ENCODE data around the gene TSEN54. TPM values are rescaled to one million over a fixed set of nuclear protein-coding genes. Genes with fewer than 3 reads are reported as not detected.

Gene TSEN54
- total RNA-seq, 1 experiment from 2014 or later = 44.5 TPM

- Histone ChIP-seq H3K14ac (ENCODE audit: insufficient read depth, low read length) (no peak overlapping the region), H4K20me1 (ENCODE audit: control insufficient read depth, insufficient read depth, insufficient read length) (no peaks in the 10 kb centered on the region), H3K27me3 (ENCODE audit: insufficient read depth, low read length) (no peaks in the 10 kb centered on the region), H2BK12ac (ENCODE audit: insufficient read length, low read depth, low read length) (no peak overlapping the region), H3K27ac (ENCODE audit: insufficient read length, low read depth, low read length) (no peak overlapping the region), H3K79me2 (ENCODE audit: insufficient read depth, low read length) (no peaks in the 10 kb centered on the region), H3K9me3 (ENCODE audit: control insufficient read depth, low read depth, low read length) (no peaks in the 10 kb centered on the region), H2BK15ac (ENCODE audit: low read depth, low read length) (no peak overlapping the region), H3K56ac (ENCODE audit: insufficient read length, low read depth, low read length) (no peak overlapping the region), H3K4me1 (ENCODE audit: insufficient read depth, low read length) (no peaks in the 10 kb centered on the region), H3K23me2 (ENCODE audit: insufficient read length, low read depth, low read length, poor library complexity, severe bottlenecking) (peaks cover 14% of the 10 kb centered on the region), H3K4me2 (ENCODE audit: insufficient read depth, insufficient read length, low read length) (no peak overlapping the region), H3K23ac (ENCODE audit: insufficient read length, low read depth, low read length) (no peak overlapping the region), H4K91ac (ENCODE audit: insufficient read length, low read depth, low read length) (no peak overlapping the region), H4K5ac (ENCODE audit: insufficient read length, low read depth, low read length) (no peak overlapping the region), H4K8ac (replicated peaks; ENCODE audit: insufficient read length, low read depth, low read length) (no peak overlapping the region), H3K9ac (ENCODE audit: extremely low read depth, insufficient read length, low read length) (no peak overlapping the region), H2BK5ac (ENCODE audit: insufficient read length, low read length) (no peak overlapping the region), H2AFZ (ENCODE audit: low read length) (no peak overlapping the region), H3K4ac (ENCODE audit: low read depth, low read length) (no peak overlapping the region), H3K79me1 (ENCODE audit: insufficient read depth, low read depth, low read length, poor library complexity, severe bottlenecking) (no peaks in the 10 kb centered on the region), H2BK120ac (ENCODE audit: low read depth, low read length, poor library complexity, severe bottlenecking) (no peak overlapping the region), H2BK20ac (ENCODE audit: low read depth, low read length, poor library complexity, severe bottlenecking) (no peak overlapping the region), H3K18ac (ENCODE audit: insufficient read length, low read depth, low read length) (no peak overlapping the region), H2AK5ac (ENCODE audit: insufficient read length, low read length) (no peak overlapping the region), H3T11ph (ENCODE audit: low read length) (no peak overlapping the region)
- H3K27me3 Mint-ChIP-seq (ENCODE audit: low read depth) = peaks cover 2% of the 10 kb centered on the region; the same call in 1 of the 2 replicates
- no peak overlapping the region; a peak in 1 of 5 replicates for H3K4me3 Mint-ChIP-seq
- peaks cover 4 to 47% (median 44%) of the 10 kb centered on the region in 3 experiments; a peak in 6 of 7 replicates for H3K36me3 Mint-ChIP-seq (ENCODE audit: insufficient read depth in 1 of 3, low read depth in 3 of 3)
- no peak for DNase-seq
- H3K4me1 Mint-ChIP-seq = peaks cover 15 to 18% of the 10 kb centered on the region in 2 experiments
- no peak overlapping the region; a peak in 1 of 7 replicates for H3K27ac Mint-ChIP-seq
- no CpG with 5 or more reads among the region's 7 CpGs for WGBS (ENCODE audit: extremely low coverage, insufficient read length, low lambda C conversion rate)
- H3K9me3 Mint-ChIP-seq = no peaks in the 10 kb centered on the region
- TF ChIP-seq CTCF (conservative IDR thresholded peaks at IDR 0.05) = no peak
These were observed 7.3 kb downstream of the TSEN54 start for GRCh38 chr17:75523647-75524046.

All from H9 (cell line).